GM23248 (cell line): ENCODE results near the gene ECSCR.

Source experiments
- EZH2 ChIP-seq: fragments of 200-600 bp; sonication (generic); IDR thresholded peaks from 2 replicates; pipeline ENCODE4 v1.6.1; 2018; ENCODE audit warnings: antibody characterized with exemption, mild to moderate bottlenecking; ENCODE audit not compliant: insufficient read depth, poor library complexity, severe bottlenecking
- EZH2phosphoT487 ChIP-seq: fragments of 200-600 bp; sonication (generic); IDR thresholded peaks from 2 replicates; pipeline ENCODE4 v1.6.1; 2018; ENCODE audit warnings: antibody characterized with exemption, moderate library complexity, mild to moderate bottlenecking, low read depth; ENCODE audit not compliant: insufficient read depth

DNA sequence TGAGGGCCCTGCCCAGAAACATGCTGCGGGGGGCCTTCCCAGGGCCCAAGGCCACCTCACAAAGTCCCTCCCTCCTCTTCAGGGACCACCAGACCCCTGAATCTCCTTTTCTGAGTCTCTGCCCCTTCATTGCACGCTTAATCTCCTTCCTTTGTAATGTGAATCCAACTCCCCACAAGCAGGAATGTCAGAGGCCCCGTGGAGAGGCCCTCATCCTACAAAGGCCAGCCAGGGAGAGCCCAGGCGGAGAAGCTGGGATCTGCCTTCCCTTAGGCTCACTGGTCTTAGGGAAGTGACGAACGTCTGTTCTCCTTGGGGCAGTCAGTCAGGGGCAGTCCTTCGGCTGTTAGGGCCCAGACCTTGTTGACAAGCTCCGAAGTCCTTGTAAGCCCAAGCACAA is 10.6 kb upstream of the ECSCR start:
- TF ChIP-seq EZH2 = no peak
- no peak for TF ChIP-seq EZH2phosphoT487
